ENCODE measurements around the gene SPTLC1.

The SPTLC1 gene

DNA sequence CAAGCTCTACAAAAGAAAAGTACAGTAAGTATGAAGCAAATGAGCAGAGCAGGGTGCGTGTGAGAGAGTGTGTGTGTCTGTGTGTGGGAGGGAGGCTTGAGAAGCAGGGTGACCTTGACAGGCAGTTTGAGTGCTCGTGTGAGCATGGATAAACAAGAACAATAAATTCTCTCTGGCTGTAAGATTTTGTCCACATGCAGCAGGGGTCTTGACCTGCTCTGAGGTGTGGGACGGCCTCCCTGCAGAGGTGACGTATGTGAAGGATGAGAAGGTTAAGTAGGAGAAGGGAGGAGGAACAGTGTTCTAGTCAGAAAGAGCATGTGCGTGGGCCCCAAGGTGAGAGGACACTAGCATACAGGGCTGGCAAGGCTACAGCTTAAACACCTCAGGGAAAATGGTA, 49.0 kb downstream of the SPTLC1 start:
- TF ChIP-seq, protein P1, sequence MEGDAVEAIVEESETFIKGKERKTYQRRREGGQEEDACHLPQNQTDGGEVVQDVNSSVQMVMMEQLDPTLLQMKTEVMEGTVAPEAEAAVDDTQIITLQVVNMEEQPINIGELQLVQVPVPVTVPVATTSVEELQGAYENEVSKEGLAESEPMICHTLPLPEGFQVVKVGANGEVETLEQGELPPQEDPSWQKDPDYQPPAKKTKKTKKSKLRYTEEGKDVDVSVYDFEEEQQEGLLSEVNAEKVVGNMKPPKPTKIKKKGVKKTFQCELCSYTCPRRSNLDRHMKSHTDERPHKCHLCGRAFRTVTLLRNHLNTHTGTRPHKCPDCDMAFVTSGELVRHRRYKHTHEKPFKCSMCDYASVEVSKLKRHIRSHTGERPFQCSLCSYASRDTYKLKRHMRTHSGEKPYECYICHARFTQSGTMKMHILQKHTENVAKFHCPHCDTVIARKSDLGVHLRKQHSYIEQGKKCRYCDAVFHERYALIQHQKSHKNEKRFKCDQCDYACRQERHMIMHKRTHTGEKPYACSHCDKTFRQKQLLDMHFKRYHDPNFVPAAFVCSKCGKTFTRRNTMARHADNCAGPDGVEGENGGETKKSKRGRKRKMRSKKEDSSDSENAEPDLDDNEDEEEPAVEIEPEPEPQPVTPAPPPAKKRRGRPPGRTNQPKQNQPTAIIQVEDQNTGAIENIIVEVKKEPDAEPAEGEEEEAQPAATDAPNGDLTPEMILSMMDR (IDR thresholded peaks at IDR 0.05; ENCODE audit: insufficient read depth, missing control alignments), result no peak
- DNase-seq (ENCODE audit: insufficient read length, low spot score) (no peak), FAIRE-seq (no peak)

DNA sequence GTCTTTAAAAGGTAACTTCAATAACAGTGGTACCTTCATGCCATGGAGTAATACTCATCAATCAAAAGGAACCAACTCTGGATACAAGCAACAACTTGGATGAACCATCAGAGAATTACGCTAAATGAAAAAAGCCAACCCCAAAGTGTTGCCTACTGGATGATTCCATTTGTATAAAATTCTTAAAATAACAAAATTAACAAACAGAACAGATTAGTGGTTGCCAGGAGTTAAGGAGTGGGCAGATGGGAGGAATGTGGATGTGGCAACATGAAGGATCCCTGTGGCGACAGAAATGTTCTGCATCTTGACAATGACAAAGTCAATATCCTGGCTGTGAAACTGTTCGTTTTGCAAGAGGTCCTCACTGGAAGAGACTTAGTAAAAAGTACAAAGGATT, 50.5 kb downstream of the SPTLC1 start:
- FAIRE-seq, result no peak
- DNase-seq (ENCODE audit: insufficient read length, low spot score), result no peak
- TF ChIP-seq, protein P1 (IDR thresholded peaks at IDR 0.05; ENCODE audit: insufficient read depth, missing control alignments), result no peak

DNA sequence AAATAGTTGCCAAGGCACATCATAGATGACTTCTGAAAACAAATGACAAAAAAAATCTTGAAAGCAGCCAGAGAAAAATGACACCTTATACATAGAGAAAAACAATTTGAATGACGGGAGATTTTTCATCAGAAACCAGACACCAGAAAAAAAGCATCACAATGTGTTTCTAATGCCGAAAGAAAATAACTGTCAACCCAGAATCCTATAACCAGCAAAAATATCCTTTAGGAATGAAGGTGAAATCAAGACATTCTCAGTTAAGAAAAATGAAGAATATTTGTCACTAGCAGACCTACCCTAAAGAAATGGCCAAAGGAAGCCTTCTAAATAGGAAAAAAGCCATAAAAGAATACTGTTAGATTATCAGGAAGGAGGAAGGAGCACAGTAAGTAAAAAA, 54.0 kb downstream of the SPTLC1 start:
- TF ChIP-seq, protein P1 (IDR thresholded peaks at IDR 0.05; ENCODE audit: insufficient read depth, missing control alignments), result no peak
- DNase-seq (ENCODE audit: insufficient read length, low spot score), result no peak
- FAIRE-seq, result no peak

DNA sequence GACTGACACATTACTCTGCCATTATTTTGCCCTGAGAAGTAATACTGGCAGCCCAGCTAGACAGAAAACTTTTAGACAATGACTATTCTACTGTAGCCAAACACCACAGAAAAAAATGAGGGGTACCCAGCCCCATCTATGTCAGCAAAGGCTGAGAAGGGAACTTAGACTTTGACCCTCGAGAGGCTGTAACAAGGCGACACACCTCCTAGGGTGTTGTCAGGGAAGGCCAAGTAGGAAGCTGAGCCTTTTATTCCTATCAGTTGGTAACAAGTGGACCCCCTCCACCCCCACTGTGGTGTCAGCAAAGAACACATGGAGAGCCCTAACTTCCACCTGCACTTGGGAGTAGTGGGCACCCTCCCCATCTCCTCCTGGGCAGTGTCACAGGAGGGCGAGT, 55.6 kb downstream of the SPTLC1 start:
- no peak for FAIRE-seq
- TF ChIP-seq, protein P1 (IDR thresholded peaks at IDR 0.05; ENCODE audit: insufficient read depth, missing control alignments), result no peak
- DNase-seq (ENCODE audit: insufficient read length, low spot score), result no peak

DNA sequence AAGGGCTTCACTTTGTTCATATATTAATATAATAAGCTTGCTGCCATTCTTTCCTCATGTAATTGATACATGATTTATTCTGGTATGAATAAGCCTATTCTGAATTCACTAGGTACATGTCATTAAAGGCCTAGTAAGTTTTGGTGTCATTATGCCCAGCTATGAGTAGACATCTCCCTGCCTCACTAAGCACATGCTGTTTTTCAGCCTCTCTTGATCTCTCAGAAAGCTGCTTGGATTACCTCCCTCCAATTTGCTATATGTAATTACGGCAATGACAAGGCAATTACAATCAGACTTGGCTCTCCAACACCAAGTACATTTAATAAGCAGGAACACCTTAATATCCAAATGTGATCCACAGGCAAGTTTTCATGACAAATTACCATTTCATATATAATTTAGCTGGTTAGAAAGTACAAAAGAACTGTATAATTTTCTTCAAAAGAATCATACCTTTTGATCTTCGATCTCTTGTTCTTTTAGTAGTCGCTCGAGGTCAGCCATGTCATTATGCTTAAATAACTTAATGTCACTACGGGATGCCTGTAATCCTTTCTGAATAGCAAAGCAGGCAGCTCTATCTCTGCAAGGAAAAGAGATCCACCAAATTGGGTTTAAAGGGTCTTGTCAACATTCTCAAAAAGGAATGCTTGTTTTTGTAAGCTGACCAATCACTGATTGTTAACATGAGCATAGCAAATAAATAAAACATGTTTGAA, 56.3 kb downstream of the SPTLC1 start:
- DNase-seq (ENCODE audit: insufficient read length, low spot score) (peak; percentile 15), FAIRE-seq (peak; percentile 97)
- TF ChIP-seq, protein P1 (IDR thresholded peaks at IDR 0.05; ENCODE audit: insufficient read depth, missing control alignments), result no peak

DNA sequence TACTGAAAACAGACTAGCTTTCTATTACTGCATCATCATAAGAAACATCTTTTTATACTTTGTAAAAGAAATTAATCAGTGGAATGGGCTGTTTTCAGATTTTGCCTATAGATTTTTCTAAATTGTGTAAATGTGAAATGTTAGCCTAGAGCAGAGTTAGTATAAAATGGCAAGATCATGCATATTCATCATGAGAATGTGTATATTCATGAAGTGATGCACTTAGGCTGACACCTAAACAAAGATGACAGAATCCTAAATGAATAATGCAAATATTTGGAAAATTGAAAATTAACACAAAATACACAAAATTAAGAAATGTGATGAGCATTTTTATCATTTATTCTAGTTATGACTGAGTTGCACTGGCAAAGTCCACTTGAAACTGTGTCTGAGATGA, 57.2 kb downstream of the SPTLC1 start:
- peak; percentile 29 for FAIRE-seq
- no peak for DNase-seq (ENCODE audit: insufficient read length, low spot score)
- TF ChIP-seq, protein P1 (IDR thresholded peaks at IDR 0.05; ENCODE audit: insufficient read depth, missing control alignments), result no peak

DNA sequence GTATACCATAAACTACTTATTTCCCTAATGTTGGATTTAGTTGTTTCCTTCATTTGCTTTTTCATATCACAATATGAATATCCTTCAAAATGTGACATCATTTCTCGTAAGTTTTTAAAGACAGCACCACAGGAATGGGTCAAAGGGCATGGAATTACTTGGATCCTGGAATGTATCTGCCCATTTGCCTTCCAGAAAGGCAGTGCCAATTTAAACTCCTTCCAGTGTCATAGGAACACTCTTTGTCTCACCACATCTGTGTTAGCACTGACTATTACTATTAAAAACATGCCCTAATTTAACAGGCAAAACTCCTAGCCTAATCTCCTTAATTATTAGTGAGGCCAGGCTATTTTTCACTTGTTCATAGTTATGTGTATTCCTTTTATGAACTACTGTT, 58.0 kb downstream of the SPTLC1 start:
- FAIRE-seq, result no peak
- DNase-seq (ENCODE audit: insufficient read length, low spot score), result no peak
- TF ChIP-seq, protein P1 (IDR thresholded peaks at IDR 0.05; ENCODE audit: insufficient read depth, missing control alignments), result no peak

Measured in D721Med (cell line).